NB4 (cell line): ENCODE data around the gene BCL11A.

Experiments used
- CTCF ChIP-seq: IDR thresholded peaks from one replicate; pipeline ENCODE4 v1.5.1; 2012; ENCODE audit warnings: low read depth, low read length
- MAX ChIP-seq: IDR thresholded peaks from 2 replicates; pipeline ENCODE4 v1.6.1; 2011; ENCODE audit warnings: low read depth, low read length
- MYC ChIP-seq: IDR thresholded peaks from 2 replicates; pipeline ENCODE4 v1.6.1; 2011; ENCODE audit warnings: low read depth, low read length
- POLR2A ChIP-seq: IDR thresholded peaks from 2 replicates; pipeline ENCODE4 v1.6.1; 2011; ENCODE audit warnings: mild to moderate bottlenecking; ENCODE audit not compliant: insufficient read length; ENCODE audit errors: extremely low read depth

- no peak for TF ChIP-seq CTCF
- TF ChIP-seq POLR2A, result no peak
- TF ChIP-seq MAX, result no peak
- no peak for TF ChIP-seq MYC
Measured at GRCh38 chr2:60513996-60514395, 39.5 kb downstream of the BCL11A start.
